ENCODE results near the gene QRSL1. TPM values are rescaled to one million over a fixed set of nuclear protein-coding genes. Genes with fewer than 3 reads are reported as not detected.

QRSL1 gene
- total and polyA plus RNA-seq, 2 of the 4 experiments (the other 2 are of a cell fraction), result 6.1 to 10.9 TPM

DNA sequence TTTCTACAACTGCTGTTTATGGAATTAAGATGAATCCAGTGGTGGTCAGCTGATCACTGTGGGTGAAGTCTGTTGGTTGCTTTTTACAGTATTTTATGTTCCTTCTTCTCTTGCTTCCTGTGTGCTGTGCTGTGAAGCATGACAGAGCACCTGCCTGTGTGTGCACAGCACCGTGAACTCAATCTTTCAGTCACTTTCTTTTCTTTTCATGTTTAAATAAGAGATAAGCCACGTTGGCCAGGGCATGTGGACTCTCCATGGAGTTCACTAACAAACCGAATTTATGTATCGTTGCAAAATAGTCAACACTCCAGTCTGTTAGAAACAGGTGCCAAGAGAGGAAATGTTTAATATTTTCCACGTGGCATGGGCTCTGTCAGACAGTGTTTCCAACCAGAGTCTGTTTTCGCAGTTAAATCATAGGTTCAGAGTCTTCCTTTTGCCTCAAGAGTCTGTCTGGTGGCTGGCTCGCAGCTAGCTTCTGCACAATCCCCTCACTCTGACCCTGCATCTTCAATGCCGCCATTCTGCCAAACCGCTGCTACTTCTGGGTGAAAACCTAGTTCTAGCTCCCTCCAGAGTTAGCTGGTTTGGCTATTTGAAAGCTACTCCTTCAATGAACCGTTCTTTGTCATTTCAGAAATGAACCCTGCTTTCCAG lies 73.2 kb downstream of the QRSL1 start:
- H3K18ac ChIP-seq (ENCODE audit: low read depth, low read length), result no peak overlapping the region
- intact Hi-C loops (cut with micrococcal nuclease) (no loop called here), dilution Hi-C loops (cut with HindIII; ENCODE audit: low sequenced_read_pairs, unreplicated experiment) (no loop called here), in situ Hi-C loops (cut with MboI; ENCODE audit: low sequenced_read_pairs) (no loop called here)
- peaks cover 13% of the 10 kb centered on the region for H3K27me3 ChIP-seq (ENCODE audit: control insufficient read depth, insufficient read depth, low read length)
- H3K36me3 ChIP-seq (ENCODE audit: control insufficient read depth, insufficient read depth, low read length), result no peaks in the 10 kb centered on the region
- H2BK20ac ChIP-seq (ENCODE audit: low read depth, low read length), result no peak overlapping the region
- 68% methylated on average over 5 of the region's 10 CpGs; no CpG with 5 or more reads in 1 of the 2 experiments for WGBS, 2 experiments (ENCODE audit: extremely low coverage in 2 of 2, insufficient read length in 1 of 2)
- no peak overlapping the region for H3K27ac ChIP-seq (ENCODE audit: insufficient read depth, low read length)
- no peaks in the 10 kb centered on the region for H3K4me1 ChIP-seq (ENCODE audit: control insufficient read depth, insufficient read depth, low read length)
- no peak overlapping the region for H2BK120ac ChIP-seq (ENCODE audit: low read depth, low read length)
- no peak overlapping the region for H3K56ac ChIP-seq (ENCODE audit: extremely low read depth, insufficient read depth, low read length)
- no peak overlapping the region for H4K5ac ChIP-seq (ENCODE audit: low read depth, low read length)
- POLR2A ChIA-PET (ENCODE audit: unreplicated experiment), result no interaction called here
- DNase-seq (no peak), ATAC-seq (ENCODE audit: low read depth) (no peak)
- no peak overlapping the region for H2AK9ac ChIP-seq (replicated peaks; ENCODE audit: low read depth, low read length, poor library complexity)
- H2BK15ac ChIP-seq (ENCODE audit: low read depth, low read length), result no peak overlapping the region
- no peak overlapping the region for H3K14ac ChIP-seq (replicated peaks; ENCODE audit: low read depth, low read length)
- no peak overlapping the region for H2AFZ ChIP-seq (replicated peaks; ENCODE audit: low read length, poor library complexity)
- no peak overlapping the region for H3K9ac ChIP-seq (ENCODE audit: low read depth, low read length)
- H3K4ac ChIP-seq (ENCODE audit: low read depth, low read length), result no peak overlapping the region
- no TSS peak for BruUV-seq (replicated peaks)
- H3K4me2 ChIP-seq (ENCODE audit: low read depth, low read length), result no peak overlapping the region
- no peak for TF ChIP-seq MAFK (IDR thresholded peaks at IDR 0.05; ENCODE audit: low read depth, low read length)
- TF ChIP-seq, protein P1, sequence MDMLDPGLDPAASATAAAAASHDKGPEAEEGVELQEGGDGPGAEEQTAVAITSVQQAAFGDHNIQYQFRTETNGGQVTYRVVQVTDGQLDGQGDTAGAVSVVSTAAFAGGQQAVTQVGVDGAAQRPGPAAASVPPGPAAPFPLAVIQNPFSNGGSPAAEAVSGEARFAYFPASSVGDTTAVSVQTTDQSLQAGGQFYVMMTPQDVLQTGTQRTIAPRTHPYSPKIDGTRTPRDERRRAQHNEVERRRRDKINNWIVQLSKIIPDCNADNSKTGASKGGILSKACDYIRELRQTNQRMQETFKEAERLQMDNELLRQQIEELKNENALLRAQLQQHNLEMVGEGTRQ (IDR thresholded peaks at IDR 0.05; ENCODE audit: low read depth, low read length), result no peak
- TF ChIP-seq RCOR1 (IDR thresholded peaks at IDR 0.05; ENCODE audit: insufficient replicate concordance, low read length), result no peak
- TF ChIP-seq, protein P2, sequence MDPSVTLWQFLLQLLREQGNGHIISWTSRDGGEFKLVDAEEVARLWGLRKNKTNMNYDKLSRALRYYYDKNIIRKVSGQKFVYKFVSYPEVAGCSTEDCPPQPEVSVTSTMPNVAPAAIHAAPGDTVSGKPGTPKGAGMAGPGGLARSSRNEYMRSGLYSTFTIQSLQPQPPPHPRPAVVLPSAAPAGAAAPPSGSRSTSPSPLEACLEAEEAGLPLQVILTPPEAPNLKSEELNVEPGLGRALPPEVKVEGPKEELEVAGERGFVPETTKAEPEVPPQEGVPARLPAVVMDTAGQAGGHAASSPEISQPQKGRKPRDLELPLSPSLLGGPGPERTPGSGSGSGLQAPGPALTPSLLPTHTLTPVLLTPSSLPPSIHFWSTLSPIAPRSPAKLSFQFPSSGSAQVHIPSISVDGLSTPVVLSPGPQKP (IDR thresholded peaks at IDR 0.05; ENCODE audit: borderline replicate concordance, low read depth, low read length), result no peak
- no peak for TF ChIP-seq RFX5 (IDR thresholded peaks at IDR 0.05; ENCODE audit: low read depth, low read length)
- no peak for TF ChIP-seq CEBPB (IDR thresholded peaks at IDR 0.05; ENCODE audit: low read depth, low read length)
- no peak for TF ChIP-seq CHD1 (IDR thresholded peaks at IDR 0.05; ENCODE audit: low read depth, low read length)
- TF ChIP-seq BHLHE40 (IDR thresholded peaks at IDR 0.05; ENCODE audit: low read depth, low read length), result no peak
- TF ChIP-seq SMC3 (IDR thresholded peaks at IDR 0.05; ENCODE audit: low read depth, low read length), result no peak
- no peak for TF ChIP-seq FOS (IDR thresholded peaks at IDR 0.05; ENCODE audit: low read depth, low read length)
- TF ChIP-seq, protein P3, sequence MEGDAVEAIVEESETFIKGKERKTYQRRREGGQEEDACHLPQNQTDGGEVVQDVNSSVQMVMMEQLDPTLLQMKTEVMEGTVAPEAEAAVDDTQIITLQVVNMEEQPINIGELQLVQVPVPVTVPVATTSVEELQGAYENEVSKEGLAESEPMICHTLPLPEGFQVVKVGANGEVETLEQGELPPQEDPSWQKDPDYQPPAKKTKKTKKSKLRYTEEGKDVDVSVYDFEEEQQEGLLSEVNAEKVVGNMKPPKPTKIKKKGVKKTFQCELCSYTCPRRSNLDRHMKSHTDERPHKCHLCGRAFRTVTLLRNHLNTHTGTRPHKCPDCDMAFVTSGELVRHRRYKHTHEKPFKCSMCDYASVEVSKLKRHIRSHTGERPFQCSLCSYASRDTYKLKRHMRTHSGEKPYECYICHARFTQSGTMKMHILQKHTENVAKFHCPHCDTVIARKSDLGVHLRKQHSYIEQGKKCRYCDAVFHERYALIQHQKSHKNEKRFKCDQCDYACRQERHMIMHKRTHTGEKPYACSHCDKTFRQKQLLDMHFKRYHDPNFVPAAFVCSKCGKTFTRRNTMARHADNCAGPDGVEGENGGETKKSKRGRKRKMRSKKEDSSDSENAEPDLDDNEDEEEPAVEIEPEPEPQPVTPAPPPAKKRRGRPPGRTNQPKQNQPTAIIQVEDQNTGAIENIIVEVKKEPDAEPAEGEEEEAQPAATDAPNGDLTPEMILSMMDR (conservative IDR thresholded peaks at IDR 0.05; ENCODE audit: low read depth, low read length), result no peak
- no peak for TF ChIP-seq NFE2L2 (IDR thresholded peaks at IDR 0.05; ENCODE audit: low read depth, low read length)
- CTCF ChIA-PET, result no interaction called here
- H3K9me1 ChIP-seq (ENCODE audit: insufficient read depth, low read length), result no peaks in the 10 kb centered on the region
- H3K79me1 ChIP-seq (ENCODE audit: low read depth in 1 of 2, low read length in 2 of 2), result no peaks in the 10 kb centered on the region
- no peak overlapping the region for H2AK5ac ChIP-seq (ENCODE audit: low read depth, low read length)
- no peak overlapping the region for H3K23ac ChIP-seq (ENCODE audit: low read depth, low read length)
- H3K9me3 ChIP-seq (ENCODE audit: control insufficient read depth, insufficient read depth, low read length), result no peaks in the 10 kb centered on the region
- H4K8ac ChIP-seq (ENCODE audit: low read depth in 2 of 2, low read length in 2 of 2), result no peak overlapping the region
- no peak overlapping the region for H3K4me3 ChIP-seq (ENCODE audit: insufficient read depth, low read depth, low read length)
- no peak overlapping the region for H4K91ac ChIP-seq (ENCODE audit: insufficient read depth, low read depth, low read length)
- H4K20me1 ChIP-seq (ENCODE audit: insufficient read depth, low read length), result no peaks in the 10 kb centered on the region
- no peak overlapping the region for H2BK5ac ChIP-seq (ENCODE audit: low read depth, low read length, poor library complexity, severe bottlenecking)

All from IMR-90 (cell line).